GM18520 (cell line): ENCODE measurements around the gene TMEM131L.

ENCODE experiments used
- ATAC-seq: cut with Tn5 transposase; IDR thresholded peaks from one replicate; pipeline ENCODE4 v1.9.1; 2021; ENCODE audit not compliant: unreplicated experiment

The TMEM131L gene

DNA sequence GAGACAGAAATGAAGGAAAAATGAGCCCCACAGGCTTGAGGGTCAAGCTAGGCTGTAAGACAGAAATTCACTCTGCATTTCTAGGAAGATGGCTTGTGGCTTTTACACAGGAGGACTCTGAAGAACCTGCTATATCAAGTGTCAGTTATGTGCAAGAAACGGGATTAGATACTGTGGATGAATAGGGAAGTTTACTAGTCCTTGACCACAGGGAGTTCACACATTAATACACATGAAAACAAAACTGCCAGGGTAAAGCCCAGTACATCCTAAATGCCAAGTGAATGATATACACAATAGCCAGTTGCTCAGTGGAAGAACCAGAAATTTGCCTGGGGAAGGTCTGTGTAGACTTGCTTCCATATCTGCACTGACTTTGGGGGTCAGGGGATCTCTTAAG lies 53.5 kb downstream of the TMEM131L start:
- no peak for ATAC-seq

GRCh38 chr4:153520227-153520626 lies 54.1 kb downstream of the TMEM131L start:
- no peak for ATAC-seq

- ATAC-seq = no peak
Measured at GRCh38 chr4:153520801-153521329, 54.7 kb downstream of the TMEM131L start.

- ATAC-seq = no peak
Measured at GRCh38 chr4:153521478-153521877, 55.3 kb downstream of the TMEM131L start.

GRCh38 chr4:153521999-153522801 lies 56.0 kb downstream of the TMEM131L start:
- ATAC-seq = peak; percentile 21

DNA sequence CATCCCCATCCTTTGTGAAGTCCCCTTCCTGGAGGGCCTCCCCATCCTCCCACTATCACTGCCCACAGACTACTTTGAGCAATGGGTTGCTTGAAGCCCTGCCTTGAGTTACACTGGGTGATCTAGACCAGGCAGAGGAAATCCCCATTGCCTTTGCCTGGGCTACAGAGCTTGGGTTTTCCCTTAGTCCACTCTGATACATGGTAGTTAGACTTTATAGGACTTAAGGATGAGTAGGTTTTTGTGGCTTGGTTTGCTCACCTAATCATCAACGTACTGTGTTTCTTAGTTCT lies 56.6 kb downstream of the TMEM131L start:
- peak; percentile 59 for ATAC-seq

DNA sequence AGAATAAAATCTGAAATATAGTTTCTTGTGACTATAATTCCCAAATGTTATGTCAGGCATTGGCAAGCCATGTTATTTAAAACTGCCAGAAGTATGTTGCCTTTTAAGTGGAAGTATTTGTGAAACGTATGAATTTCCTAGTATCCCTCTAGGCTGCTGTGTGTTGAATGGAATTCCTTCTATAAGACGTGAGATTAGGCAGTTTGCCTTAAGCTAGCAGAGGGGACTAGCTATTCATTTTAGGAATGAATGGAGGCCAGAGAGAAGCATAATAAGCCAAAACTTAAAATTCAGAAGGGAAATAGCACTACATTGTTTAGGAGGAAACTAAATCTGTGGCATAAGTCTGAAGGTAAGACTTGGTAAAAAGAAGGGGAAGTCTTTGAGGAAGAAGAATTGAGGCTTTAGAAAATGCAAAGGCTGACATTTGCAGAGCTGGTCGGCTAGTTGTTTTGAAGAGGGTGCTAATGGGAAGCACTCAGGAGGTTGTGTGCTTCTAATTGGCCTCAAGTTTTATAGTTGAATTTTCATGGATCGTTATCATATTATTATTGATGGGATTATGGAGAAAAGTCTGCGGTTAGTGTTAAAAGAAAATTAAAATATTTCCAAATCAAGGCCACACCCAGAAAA lies 57.1 kb downstream of the TMEM131L start:
- ATAC-seq = no peak

DNA sequence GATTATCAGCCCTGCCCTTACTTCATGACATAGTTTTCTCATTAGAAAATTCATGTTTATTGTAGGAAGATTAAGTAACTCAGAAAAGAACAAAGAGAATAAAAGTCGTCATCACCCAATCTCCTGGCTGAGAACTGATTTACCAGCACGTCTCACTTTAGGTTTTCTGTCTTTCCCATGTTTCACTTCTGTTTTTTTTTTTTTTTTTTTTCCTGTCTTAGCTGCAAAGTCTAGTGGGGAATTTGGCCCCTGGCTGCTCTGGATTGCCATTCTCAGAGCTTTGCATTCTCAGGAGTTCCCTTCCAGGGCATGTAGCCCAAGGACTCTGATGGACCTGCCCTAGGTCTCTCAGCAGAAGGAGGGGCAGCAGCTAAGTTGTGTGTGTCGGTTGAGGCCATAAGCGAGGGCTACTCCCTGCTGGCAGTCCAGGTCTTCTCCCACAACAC lies 57.8 kb downstream of the TMEM131L start:
- no peak for ATAC-seq

- no peak for ATAC-seq
Measured at GRCh38 chr4:153524682-153525081, 58.5 kb downstream of the TMEM131L start.

DNA sequence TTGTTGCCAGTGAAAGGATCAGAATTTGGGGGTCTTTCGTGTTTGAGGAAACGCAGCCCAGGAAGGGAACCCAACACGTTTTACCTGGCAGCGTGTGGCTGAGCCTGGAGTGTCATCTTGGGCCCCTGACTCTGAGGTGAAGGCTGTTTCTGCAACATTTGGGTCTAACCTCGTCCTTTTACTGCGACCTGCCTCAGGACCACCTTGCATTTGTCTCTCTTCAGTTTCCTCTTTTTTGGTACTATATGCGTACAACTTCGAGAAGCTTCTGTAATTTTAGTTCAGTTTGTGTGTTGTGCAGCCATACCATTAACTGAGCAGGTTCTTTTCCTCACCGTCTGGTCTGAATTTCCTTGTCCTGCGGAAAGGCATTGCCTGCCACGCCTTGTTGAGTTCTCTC lies 61.5 kb downstream of the TMEM131L start:
- ATAC-seq = no peak

GRCh38 chr4:153528705-153529485 lies 62.7 kb downstream of the TMEM131L start:
- peak; percentile 47 for ATAC-seq

DNA sequence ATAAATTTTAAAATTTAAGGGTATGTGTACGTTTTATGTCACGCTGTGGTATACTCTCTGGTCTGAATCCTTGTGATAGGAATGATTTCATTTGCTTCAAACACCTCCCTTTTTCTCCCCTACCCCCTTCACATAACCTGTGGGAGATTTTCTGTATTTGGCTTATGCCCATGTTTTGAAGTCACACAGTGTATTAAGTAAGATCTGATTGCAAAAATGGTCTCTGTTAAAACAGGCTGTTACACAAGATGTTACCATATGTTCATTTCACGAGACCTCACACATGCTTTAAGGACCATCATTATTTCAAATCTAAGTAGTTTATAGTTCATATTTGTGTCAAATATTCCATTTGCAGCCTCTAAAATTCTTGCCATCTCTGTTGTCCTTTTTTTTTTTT lies 63.5 kb downstream of the TMEM131L start:
- no peak for ATAC-seq

- no peak for ATAC-seq
Measured at GRCh38 chr4:153530284-153530999, 64.3 kb downstream of the TMEM131L start.

GRCh38 chr4:153531000-153531358 lies 64.8 kb downstream of the TMEM131L start:
- no peak for ATAC-seq

- ATAC-seq = no peak
Measured at GRCh38 chr4:153531976-153532626, 65.9 kb downstream of the TMEM131L start.

DNA sequence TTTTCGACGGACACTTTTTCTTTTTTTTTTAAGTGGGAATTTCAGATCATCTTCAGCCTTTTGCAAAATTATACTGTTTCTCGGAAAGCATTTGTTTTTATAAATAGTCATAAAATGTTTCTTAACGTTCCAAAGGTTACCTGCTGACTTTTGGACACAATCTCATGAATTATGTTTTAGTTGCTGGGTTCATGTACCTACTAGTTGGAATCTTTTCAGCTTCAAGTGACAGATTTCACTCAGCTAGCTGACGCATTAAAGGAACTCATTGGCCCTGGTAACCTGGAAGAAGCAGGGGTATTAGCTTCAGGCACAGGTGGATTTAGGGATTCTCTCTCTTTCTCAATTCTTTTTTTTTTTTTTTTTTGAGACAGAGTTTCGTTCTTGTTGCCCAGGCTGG lies 66.5 kb downstream of the TMEM131L start:
- ATAC-seq = no peak

DNA sequence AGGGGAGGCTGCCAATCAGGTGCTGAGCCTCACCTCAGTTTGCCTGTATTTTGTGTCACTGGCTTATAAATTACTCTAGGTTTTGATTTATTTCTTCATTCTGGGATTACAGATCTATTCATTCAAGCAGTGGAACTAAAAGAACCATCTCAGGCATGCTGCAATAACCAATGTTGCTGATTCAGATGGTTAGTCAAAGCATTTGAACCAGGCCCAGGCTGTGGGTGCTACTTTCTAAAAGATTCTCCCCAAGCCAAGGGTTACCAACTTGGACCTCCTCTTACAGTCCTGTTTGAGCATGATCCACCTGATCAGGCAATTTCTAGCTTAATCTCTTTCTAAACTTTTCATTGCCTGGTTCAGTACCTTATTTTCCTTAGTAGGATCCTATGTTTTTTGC lies 67.2 kb downstream of the TMEM131L start:
- ATAC-seq = no peak

DNA sequence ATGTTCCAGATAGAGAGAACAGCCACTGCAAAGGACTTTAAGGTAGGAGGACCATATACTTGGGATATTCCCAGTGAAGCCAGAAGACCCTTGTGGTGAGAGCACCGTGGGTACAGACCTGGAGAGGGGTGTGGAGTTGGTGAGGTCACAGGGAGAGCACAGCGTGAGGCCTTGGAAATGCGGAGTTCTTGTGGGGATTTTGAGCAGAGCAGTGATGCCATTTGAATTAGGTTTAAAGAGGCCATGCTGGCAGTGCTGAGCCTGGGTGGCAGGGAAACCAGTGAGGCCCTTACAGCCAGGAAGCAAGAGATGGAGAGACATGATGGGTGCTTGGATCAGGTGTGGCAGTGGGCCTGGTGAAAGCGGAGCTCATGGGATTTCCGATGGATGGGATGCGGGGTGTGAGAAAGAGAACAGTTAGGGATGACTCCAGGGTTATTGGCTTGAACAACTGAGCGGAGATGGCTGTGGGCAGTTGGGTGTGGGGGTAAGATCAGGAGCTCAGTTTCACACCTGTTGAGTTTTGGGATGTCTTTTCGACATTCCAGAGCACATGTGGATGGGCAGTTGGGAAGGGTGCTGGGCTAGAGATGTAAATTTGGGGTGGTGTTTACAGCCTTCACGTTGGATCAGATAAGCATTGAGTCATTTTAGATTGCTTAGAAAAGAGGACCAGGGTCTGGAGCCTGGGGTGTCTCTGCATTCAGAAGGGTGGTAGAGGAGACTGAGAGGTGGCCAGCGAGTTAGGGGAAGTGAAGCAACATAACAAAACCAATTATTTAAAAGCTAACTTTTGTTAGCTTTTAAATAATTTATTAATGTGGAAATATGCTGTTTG lies 68.9 kb downstream of the TMEM131L start:
- no peak for ATAC-seq

GRCh38 chr4:153535772-153536513 lies 69.8 kb downstream of the TMEM131L start:
- ATAC-seq = no peak
